ENCODE measurements around the gene CLRN2.

Gene CLRN2

GRCh38 chr4:17523662-17524061, 8.7 kb downstream of the CLRN2 start:
- no peaks in the 10 kb centered on the region for H3K4me1 ChIP-seq (ENCODE audit: control insufficient read depth, insufficient read depth, low read length)
- POLR2A ChIA-PET: no interaction called here
- CTCF ChIA-PET: no interaction called here
- no peaks in the 10 kb centered on the region for H3K9me3 ChIP-seq (ENCODE audit: control insufficient read depth, insufficient read depth, low read depth, low read length)
- no peak overlapping the region for H3K27ac ChIP-seq (ENCODE audit: extremely low read depth, low read depth, low read length)
- no peak overlapping the region for H3K4me3 ChIP-seq (ENCODE audit: low read depth, low read length)
- H3K36me3 ChIP-seq (ENCODE audit: control insufficient read depth in 2 of 2, insufficient read depth in 1 of 2, low read length in 2 of 2): no peaks in the 10 kb centered on the region
- TF ChIP-seq ZNF664 (tag by site-specific recombination; IDR thresholded peaks at IDR 0.05): no peak
- no peak for TF ChIP-seq HOXC10 (CRISPR knock-in tag; IDR thresholded peaks at IDR 0.05)
- no peak for TF ChIP-seq ZNF394 (tag by site-specific recombination; IDR thresholded peaks at IDR 0.05; ENCODE audit: borderline replicate concordance)
- TF ChIP-seq, protein P1, sequence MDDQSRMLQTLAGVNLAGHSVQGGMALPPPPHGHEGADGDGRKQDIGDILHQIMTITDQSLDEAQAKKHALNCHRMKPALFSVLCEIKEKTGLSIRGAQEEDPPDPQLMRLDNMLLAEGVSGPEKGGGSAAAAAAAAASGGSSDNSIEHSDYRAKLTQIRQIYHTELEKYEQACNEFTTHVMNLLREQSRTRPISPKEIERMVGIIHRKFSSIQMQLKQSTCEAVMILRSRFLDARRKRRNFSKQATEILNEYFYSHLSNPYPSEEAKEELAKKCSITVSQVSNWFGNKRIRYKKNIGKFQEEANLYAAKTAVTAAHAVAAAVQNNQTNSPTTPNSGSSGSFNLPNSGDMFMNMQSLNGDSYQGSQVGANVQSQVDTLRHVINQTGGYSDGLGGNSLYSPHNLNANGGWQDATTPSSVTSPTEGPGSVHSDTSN (CRISPR knock-in tag; IDR thresholded peaks at IDR 0.05): no peak
- TF ChIP-seq ZNF112 (tag by site-specific recombination; IDR thresholded peaks at IDR 0.05): no peak
- TF ChIP-seq ZNF610 (tag by site-specific recombination; IDR thresholded peaks at IDR 0.05; ENCODE audit: borderline replicate concordance): no peak
- TF ChIP-seq ZNF223 (tag by site-specific recombination; IDR thresholded peaks at IDR 0.05): no peak
- TF ChIP-seq KLF10 (tag by site-specific recombination; IDR thresholded peaks at IDR 0.05): no peak
- no peak for TF ChIP-seq TCF7L2 (IDR thresholded peaks at IDR 0.05; ENCODE audit: borderline replicate concordance, low read depth, low read length)
- TF ChIP-seq ZNF335 (tag by site-specific recombination; conservative IDR thresholded peaks at IDR 0.05): no peak
- TF ChIP-seq ZFHX2 (tag by site-specific recombination; conservative IDR thresholded peaks at IDR 0.05): no peak
- no peak for TF ChIP-seq ZNF266 (tag by site-specific recombination; IDR thresholded peaks at IDR 0.05; ENCODE audit: low read depth)
- TF ChIP-seq, protein P2, sequence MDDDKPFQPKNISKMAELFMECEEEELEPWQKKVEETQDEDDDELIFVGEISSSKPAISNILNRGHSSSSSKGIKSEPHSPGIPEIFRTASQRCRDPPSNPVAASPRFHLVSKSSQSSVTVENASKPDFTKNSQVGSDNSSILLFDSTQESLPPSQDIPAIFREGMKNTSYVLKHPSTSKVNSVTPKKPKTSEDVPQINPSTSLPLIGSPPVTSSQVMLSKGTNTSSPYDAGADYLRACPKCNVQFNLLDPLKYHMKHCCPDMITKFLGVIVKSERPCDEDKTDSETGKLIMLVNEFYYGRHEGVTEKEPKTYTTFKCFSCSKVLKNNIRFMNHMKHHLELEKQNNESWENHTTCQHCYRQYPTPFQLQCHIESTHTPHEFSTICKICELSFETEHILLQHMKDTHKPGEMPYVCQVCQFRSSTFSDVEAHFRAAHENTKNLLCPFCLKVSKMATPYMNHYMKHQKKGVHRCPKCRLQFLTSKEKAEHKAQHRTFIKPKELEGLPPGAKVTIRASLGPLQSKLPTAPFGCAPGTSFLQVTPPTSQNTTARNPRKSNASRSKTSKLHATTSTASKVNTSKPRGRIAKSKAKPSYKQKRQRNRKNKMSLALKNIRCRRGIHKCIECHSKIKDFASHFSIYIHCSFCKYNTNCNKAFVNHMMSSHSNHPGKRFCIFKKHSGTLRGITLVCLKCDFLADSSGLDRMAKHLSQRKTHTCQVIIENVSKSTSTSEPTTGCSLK (tag by site-specific recombination; IDR thresholded peaks at IDR 0.05): no peak
- no peak for TF ChIP-seq REST (tag by site-specific recombination; IDR thresholded peaks at IDR 0.05)
- no peak for TF ChIP-seq ZNF302 (tag by site-specific recombination; IDR thresholded peaks at IDR 0.05; ENCODE audit: low read depth)
- TF ChIP-seq ZNF202 (tag by site-specific recombination; IDR thresholded peaks at IDR 0.05; ENCODE audit: borderline replicate concordance): no peak

GRCh38 chr4:17526695-17527477, 11.9 kb downstream of the CLRN2 start:
- H3K4me3 ChIP-seq (ENCODE audit: low read depth, low read length): no peak overlapping the region
- POLR2A ChIA-PET: no interaction called here
- H3K4me1 ChIP-seq (ENCODE audit: control insufficient read depth, insufficient read depth, low read length): no peaks in the 10 kb centered on the region
- CTCF ChIA-PET: no interaction called here
- H3K9me3 ChIP-seq (ENCODE audit: control insufficient read depth, insufficient read depth, low read depth, low read length): no peaks in the 10 kb centered on the region
- no peaks in the 10 kb centered on the region for H3K36me3 ChIP-seq (ENCODE audit: control insufficient read depth in 2 of 2, insufficient read depth in 1 of 2, low read length in 2 of 2)
- H3K27ac ChIP-seq (ENCODE audit: extremely low read depth, low read depth, low read length): no peak overlapping the region
- TF ChIP-seq ZNF155 (tag by site-specific recombination; IDR thresholded peaks at IDR 0.05) (no peak), ZNF548 (tag by site-specific recombination; IDR thresholded peaks at IDR 0.05) (no peak), ZNF561 (tag by site-specific recombination; IDR thresholded peaks at IDR 0.05; ENCODE audit: borderline replicate concordance) (no peak), ZNF530 (tag by site-specific recombination; IDR thresholded peaks at IDR 0.05; ENCODE audit: low read depth) (no peak), ZNF549 (tag by site-specific recombination; IDR thresholded peaks at IDR 0.05) (no peak), ZNF133 (tag by site-specific recombination; IDR thresholded peaks at IDR 0.05) (no peak), ZNF366 (tag by site-specific recombination; conservative IDR thresholded peaks at IDR 0.05) (no peak), ZNF518A (tag by site-specific recombination; conservative IDR thresholded peaks at IDR 0.05; ENCODE audit: low read depth) (no peak)
